ENCODE results near the gene BEND7. TPM values are rescaled to one million over a fixed set of nuclear protein-coding genes. Genes with fewer than 3 reads are reported as not detected.
A peak's percentile ranks its signal among the peaks of the same experiment; 100 is the strongest.

Gene BEND7
- total RNA-seq, 1 experiment from 2014 or later = 12.8 TPM

GRCh38 chr10:13518076-13518692, 10.6 kb downstream of the BEND7 start:
- POLR2A ChIA-PET = no interaction called here
- peak; percentile 70 for DNase-seq (ENCODE audit: low spot score)
- Mint-ChIP-seq H3K4me1 (peaks cover 13% of the 10 kb centered on the region), H3K36me3 (peaks cover 4% of the 10 kb centered on the region; the same call in 1 of the 2 replicates), H3K9me3 (no peaks in the 10 kb centered on the region), H3K4me3 (no peak overlapping the region), H3K27ac (no peak overlapping the region; the same call in 1 of the 2 replicates), H3K27me3 (ENCODE audit: low read depth) (no peaks in the 10 kb centered on the region)
- CTCF ChIA-PET = interaction anchor here (0.6 to 3.1 kb wide), 13 partner anchors 10 to 454 kb away, joined by 3 to 24 read pairs (median 4); no protein-coding TSS in a partner anchor
- ATAC-seq = peak; percentile 90
- no peak for TF ChIP-seq ERG (CRISPR knock-in tag; IDR thresholded peaks at IDR 0.05)
- no peak for TF ChIP-seq ZNF263 (CRISPR knock-in tag; IDR thresholded peaks at IDR 0.05; ENCODE audit: low read depth)
- no peak for TF ChIP-seq CBFB (CRISPR knock-in tag; IDR thresholded peaks at IDR 0.05; ENCODE audit: low read depth)
- TF ChIP-seq AFF4 (CRISPR knock-in tag; IDR thresholded peaks at IDR 0.05; ENCODE audit: borderline replicate concordance) = no peak
- TF ChIP-seq FOXP1 (CRISPR knock-in tag; IDR thresholded peaks at IDR 0.05; ENCODE audit: borderline replicate concordance) = no peak
- TF ChIP-seq, protein P1, sequence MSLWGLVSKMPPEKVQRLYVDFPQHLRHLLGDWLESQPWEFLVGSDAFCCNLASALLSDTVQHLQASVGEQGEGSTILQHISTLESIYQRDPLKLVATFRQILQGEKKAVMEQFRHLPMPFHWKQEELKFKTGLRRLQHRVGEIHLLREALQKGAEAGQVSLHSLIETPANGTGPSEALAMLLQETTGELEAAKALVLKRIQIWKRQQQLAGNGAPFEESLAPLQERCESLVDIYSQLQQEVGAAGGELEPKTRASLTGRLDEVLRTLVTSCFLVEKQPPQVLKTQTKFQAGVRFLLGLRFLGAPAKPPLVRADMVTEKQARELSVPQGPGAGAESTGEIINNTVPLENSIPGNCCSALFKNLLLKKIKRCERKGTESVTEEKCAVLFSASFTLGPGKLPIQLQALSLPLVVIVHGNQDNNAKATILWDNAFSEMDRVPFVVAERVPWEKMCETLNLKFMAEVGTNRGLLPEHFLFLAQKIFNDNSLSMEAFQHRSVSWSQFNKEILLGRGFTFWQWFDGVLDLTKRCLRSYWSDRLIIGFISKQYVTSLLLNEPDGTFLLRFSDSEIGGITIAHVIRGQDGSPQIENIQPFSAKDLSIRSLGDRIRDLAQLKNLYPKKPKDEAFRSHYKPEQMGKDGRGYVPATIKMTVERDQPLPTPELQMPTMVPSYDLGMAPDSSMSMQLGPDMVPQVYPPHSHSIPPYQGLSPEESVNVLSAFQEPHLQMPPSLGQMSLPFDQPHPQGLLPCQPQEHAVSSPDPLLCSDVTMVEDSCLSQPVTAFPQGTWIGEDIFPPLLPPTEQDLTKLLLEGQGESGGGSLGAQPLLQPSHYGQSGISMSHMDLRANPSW (CRISPR knock-in tag; conservative IDR thresholded peaks at IDR 0.05; ENCODE audit: low read depth) = no peak
- no peak for TF ChIP-seq ETV6 (CRISPR knock-in tag; IDR thresholded peaks at IDR 0.05)
- no peak for TF ChIP-seq ZNF396 (CRISPR knock-in tag; IDR thresholded peaks at IDR 0.05; ENCODE audit: borderline replicate concordance)
- TF ChIP-seq GABPB1 (CRISPR knock-in tag; IDR thresholded peaks at IDR 0.05) = no peak
- TF ChIP-seq SMAD3 (CRISPR knock-in tag; IDR thresholded peaks at IDR 0.05; ENCODE audit: borderline replicate concordance) = no peak
- TF ChIP-seq ZNF317 (CRISPR knock-in tag; IDR thresholded peaks at IDR 0.05; ENCODE audit: borderline replicate concordance, low read depth) = no peak
- TF ChIP-seq ATF2 (CRISPR knock-in tag; IDR thresholded peaks at IDR 0.05; ENCODE audit: borderline replicate concordance, low read depth) = no peak
- no peak for TF ChIP-seq TCF7 (CRISPR knock-in tag; IDR thresholded peaks at IDR 0.05; ENCODE audit: low read depth)
- TF ChIP-seq GRHL2 (CRISPR knock-in tag; IDR thresholded peaks at IDR 0.05; ENCODE audit: insufficient replicate concordance, severe bottlenecking) = no peak
- TF ChIP-seq TEAD1 (CRISPR knock-in tag; IDR thresholded peaks at IDR 0.05) = no peak
- no peak for TF ChIP-seq NFE2L1 (CRISPR knock-in tag; IDR thresholded peaks at IDR 0.05)
- TF ChIP-seq MXD4 (CRISPR knock-in tag; IDR thresholded peaks at IDR 0.05; ENCODE audit: borderline replicate concordance) = no peak
- TF ChIP-seq, protein P2, sequence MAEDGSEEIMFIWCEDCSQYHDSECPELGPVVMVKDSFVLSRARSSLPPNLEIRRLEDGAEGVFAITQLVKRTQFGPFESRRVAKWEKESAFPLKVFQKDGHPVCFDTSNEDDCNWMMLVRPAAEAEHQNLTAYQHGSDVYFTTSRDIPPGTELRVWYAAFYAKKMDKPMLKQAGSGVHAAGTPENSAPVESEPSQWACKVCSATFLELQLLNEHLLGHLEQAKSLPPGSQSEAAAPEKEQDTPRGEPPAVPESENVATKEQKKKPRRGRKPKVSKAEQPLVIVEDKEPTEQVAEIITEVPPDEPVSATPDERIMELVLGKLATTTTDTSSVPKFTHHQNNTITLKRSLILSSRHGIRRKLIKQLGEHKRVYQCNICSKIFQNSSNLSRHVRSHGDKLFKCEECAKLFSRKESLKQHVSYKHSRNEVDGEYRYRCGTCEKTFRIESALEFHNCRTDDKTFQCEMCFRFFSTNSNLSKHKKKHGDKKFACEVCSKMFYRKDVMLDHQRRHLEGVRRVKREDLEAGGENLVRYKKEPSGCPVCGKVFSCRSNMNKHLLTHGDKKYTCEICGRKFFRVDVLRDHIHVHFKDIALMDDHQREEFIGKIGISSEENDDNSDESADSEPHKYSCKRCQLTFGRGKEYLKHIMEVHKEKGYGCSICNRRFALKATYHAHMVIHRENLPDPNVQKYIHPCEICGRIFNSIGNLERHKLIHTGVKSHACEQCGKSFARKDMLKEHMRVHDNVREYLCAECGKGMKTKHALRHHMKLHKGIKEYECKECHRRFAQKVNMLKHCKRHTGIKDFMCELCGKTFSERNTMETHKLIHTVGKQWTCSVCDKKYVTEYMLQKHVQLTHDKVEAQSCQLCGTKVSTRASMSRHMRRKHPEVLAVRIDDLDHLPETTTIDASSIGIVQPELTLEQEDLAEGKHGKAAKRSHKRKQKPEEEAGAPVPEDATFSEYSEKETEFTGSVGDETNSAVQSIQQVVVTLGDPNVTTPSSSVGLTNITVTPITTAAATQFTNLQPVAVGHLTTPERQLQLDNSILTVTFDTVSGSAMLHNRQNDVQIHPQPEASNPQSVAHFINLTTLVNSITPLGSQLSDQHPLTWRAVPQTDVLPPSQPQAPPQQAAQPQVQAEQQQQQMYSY (CRISPR knock-in tag; IDR thresholded peaks at IDR 0.05) = no peak
- no peak for TF ChIP-seq ZNF232 (CRISPR knock-in tag; IDR thresholded peaks at IDR 0.05)

Data from WTC11 (cell line).